ENCODE results near the gene SRI. TPM values are rescaled to one million over a fixed set of nuclear protein-coding genes. Genes with fewer than 3 reads are reported as not detected.

The SRI gene
- total RNA-seq, 1 experiment from 2014 or later = 136 TPM

DNA sequence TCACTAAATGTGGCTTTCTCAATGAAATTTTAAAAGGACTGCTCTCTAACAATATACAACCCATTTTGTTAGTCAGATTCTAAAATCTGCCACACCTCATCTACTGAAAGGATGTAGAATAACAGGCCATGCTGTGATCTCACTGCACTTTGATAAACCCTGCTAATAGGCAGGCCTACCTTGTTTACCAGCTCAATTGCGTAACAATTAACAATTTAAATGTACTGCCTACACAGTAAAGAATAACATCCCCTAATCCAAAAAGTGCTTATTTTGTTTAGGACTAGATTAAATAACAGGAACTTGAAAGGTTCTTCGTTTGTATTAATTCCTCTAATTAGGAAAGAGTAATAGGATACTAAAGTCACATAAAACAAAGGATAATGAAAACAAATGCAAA is 4.5 kb downstream of the SRI start:
- H3T11ph ChIP-seq (ENCODE audit: low read length) = no peak overlapping the region
- no peak overlapping the region for H2BK15ac ChIP-seq (ENCODE audit: low read depth, low read length)
- H3K79me1 ChIP-seq (ENCODE audit: insufficient read depth, low read depth, low read length, poor library complexity, severe bottlenecking) = no peaks in the 10 kb centered on the region
- Mint-ChIP-seq H3K27ac (peak overlapping the region in 2 of 3 experiments; percentile 11 to 82; a peak in 2 of 7 replicates), H3K36me3 (ENCODE audit: insufficient read depth in 1 of 3, low read depth in 3 of 3) (peaks cover 16 to 37% (median 29%) of the 10 kb centered on the region in 3 experiments; a peak in 6 of 7 replicates), H3K4me3 (no peak overlapping the region), H3K27me3 (ENCODE audit: low read depth) (no peaks in the 10 kb centered on the region), H3K9me3 (no peaks in the 10 kb centered on the region; a peak in 1 of 5 replicates), H3K4me1 (peaks cover 36 to 43% of the 10 kb centered on the region in 2 experiments)
- no peak overlapping the region for H2BK20ac ChIP-seq (ENCODE audit: low read depth, low read length, poor library complexity, severe bottlenecking)
- no peaks in the 10 kb centered on the region for H4K20me1 ChIP-seq (ENCODE audit: control insufficient read depth, insufficient read depth, insufficient read length)
- H3K79me2 ChIP-seq (ENCODE audit: insufficient read depth, low read length) = peaks cover 2% of the 10 kb centered on the region; the same call in 1 of the 2 replicates
- H2BK120ac ChIP-seq (ENCODE audit: low read depth, low read length, poor library complexity, severe bottlenecking) = no peak overlapping the region
- no peak overlapping the region for H4K91ac ChIP-seq (ENCODE audit: insufficient read length, low read depth, low read length)
- H3K14ac ChIP-seq (ENCODE audit: insufficient read depth, low read length) = no peak overlapping the region
- WGBS (ENCODE audit: extremely low coverage, insufficient read length, low lambda C conversion rate) = no CpG with 5 or more reads among the region's 2 CpGs
- H3K9me3 ChIP-seq (ENCODE audit: control insufficient read depth, low read depth, low read length) = no peaks in the 10 kb centered on the region
- H3K4ac ChIP-seq (ENCODE audit: low read depth, low read length) = no peak overlapping the region
- H3K18ac ChIP-seq (ENCODE audit: insufficient read length, low read depth, low read length) = no peak overlapping the region
- H4K5ac ChIP-seq (ENCODE audit: insufficient read length, low read depth, low read length) = no peak overlapping the region
- no peak overlapping the region for H3K9ac ChIP-seq (ENCODE audit: extremely low read depth, insufficient read length, low read length)
- no peak overlapping the region for H3K23ac ChIP-seq (ENCODE audit: insufficient read length, low read depth, low read length)
- H3K4me2 ChIP-seq (ENCODE audit: insufficient read depth, insufficient read length, low read length) = no peak overlapping the region
- H2BK5ac ChIP-seq (ENCODE audit: insufficient read length, low read length) = no peak overlapping the region
- H3K27ac ChIP-seq (ENCODE audit: insufficient read length, low read depth, low read length) = no peak overlapping the region
- no peak overlapping the region for H2AK5ac ChIP-seq (ENCODE audit: insufficient read length, low read length)
- peaks cover 6% of the 10 kb centered on the region for H3K4me1 ChIP-seq (ENCODE audit: insufficient read depth, low read length)
- DNase-seq = no peak
- no peak overlapping the region for H2BK12ac ChIP-seq (ENCODE audit: insufficient read length, low read depth, low read length)
- H3K56ac ChIP-seq (ENCODE audit: insufficient read length, low read depth, low read length) = no peak overlapping the region
- no peaks in the 10 kb centered on the region for H3K27me3 ChIP-seq (ENCODE audit: insufficient read depth, low read length)
- H2AFZ ChIP-seq (ENCODE audit: low read length) = no peak overlapping the region
- TF ChIP-seq, protein P1, sequence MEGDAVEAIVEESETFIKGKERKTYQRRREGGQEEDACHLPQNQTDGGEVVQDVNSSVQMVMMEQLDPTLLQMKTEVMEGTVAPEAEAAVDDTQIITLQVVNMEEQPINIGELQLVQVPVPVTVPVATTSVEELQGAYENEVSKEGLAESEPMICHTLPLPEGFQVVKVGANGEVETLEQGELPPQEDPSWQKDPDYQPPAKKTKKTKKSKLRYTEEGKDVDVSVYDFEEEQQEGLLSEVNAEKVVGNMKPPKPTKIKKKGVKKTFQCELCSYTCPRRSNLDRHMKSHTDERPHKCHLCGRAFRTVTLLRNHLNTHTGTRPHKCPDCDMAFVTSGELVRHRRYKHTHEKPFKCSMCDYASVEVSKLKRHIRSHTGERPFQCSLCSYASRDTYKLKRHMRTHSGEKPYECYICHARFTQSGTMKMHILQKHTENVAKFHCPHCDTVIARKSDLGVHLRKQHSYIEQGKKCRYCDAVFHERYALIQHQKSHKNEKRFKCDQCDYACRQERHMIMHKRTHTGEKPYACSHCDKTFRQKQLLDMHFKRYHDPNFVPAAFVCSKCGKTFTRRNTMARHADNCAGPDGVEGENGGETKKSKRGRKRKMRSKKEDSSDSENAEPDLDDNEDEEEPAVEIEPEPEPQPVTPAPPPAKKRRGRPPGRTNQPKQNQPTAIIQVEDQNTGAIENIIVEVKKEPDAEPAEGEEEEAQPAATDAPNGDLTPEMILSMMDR (conservative IDR thresholded peaks at IDR 0.05) = no peak
- H4K8ac ChIP-seq (replicated peaks; ENCODE audit: insufficient read length, low read depth, low read length) = no peak overlapping the region
- peaks cover 12% of the 10 kb centered on the region for H3K23me2 ChIP-seq (ENCODE audit: insufficient read length, low read depth, low read length, poor library complexity, severe bottlenecking)
